Measurements from ENCODE around the gene SLC2A13. TPM values are rescaled to one million over a fixed set of nuclear protein-coding genes. Genes with fewer than 3 reads are reported as not detected.

The SLC2A13 gene
- total and polyA plus RNA-seq, 10 of the 15 experiments (the other 5 are each of a cell fraction or from before 2014, with no cell fraction given) = 0.05 to 3.7 (median 0.25) TPM

DNA sequence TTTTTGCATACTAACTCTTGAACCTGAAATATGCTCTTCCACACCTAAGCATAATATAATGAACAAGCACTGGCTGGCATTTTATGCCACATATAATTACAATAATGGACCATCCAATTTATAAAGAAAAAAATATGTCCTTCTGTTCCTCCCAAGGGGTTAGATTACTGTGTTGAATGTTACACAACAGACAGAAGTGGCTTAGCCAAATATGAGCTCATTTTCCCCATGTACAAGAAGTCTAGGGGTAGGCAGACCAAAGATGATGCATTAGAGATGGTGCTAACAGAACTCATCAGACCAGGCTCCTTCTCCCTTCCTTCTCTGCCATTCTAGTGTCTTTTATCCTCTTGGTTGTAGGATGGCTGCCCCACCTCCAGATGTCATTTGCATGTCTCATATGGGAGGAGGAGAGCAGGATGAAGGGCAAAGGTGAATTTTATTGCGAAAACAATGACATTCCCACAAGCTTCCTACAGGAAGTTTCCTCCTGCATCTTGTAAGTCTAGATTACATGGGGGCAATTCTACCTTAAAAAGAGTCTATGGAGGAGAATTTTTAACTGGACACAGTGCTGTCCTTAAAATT, 43.9 kb upstream of the SLC2A13 start:
- H3K27ac ChIP-seq (ENCODE audit: control insufficient read depth, insufficient read depth) = no peak overlapping the region
- no peaks in the 10 kb centered on the region; the same call in 1 of the 2 replicates for H4K20me1 ChIP-seq (ENCODE audit: control insufficient read depth, insufficient read depth)
- no peaks in the 10 kb centered on the region for H3K36me3 ChIP-seq (ENCODE audit: control insufficient read depth in 2 of 2, insufficient read depth in 2 of 2, low read length in 1 of 2)
- no peak overlapping the region for H2AFZ ChIP-seq (ENCODE audit: control insufficient read depth, low read depth, low read length)
- H3K4me3 ChIP-seq = no peak overlapping the region
- POLR2A ChIA-PET = no interaction called here
- in situ Hi-C loops (cut with MboI) (loop anchor here (5.0 kb wide), 1 partner anchor 163 kb away; no protein-coding TSS in a partner anchor), intact Hi-C loops (cut with micrococcal nuclease; ENCODE audit: unreplicated experiment) (loop anchor here (5.0 kb wide), 1 partner anchor 228 kb away; no protein-coding TSS in a partner anchor)
- BruUV-seq (replicated peaks) = no TSS peak
- CTCF ChIA-PET = interaction anchor here (0.6 to 3.2 kb wide), 6 partner anchors 12 to 163 kb away, joined by 3 to 13 read pairs (median 3); no protein-coding TSS in a partner anchor
- DNase-seq (ENCODE audit: low read depth, low spot score) = no peak
- no peak for FAIRE-seq
- ATAC-seq = no peak
- H3K79me2 ChIP-seq (ENCODE audit: control insufficient read depth, insufficient read depth, low read length) = no peaks in the 10 kb centered on the region
- no peaks in the 10 kb centered on the region for H3K9me3 ChIP-seq (replicated peaks; ENCODE audit: control insufficient read depth, insufficient read depth, low read length)
- no peaks in the 10 kb centered on the region for H3K4me1 ChIP-seq (ENCODE audit: control insufficient read depth, insufficient read depth, low read length)
- SMC1A ChIA-PET (ENCODE audit: uncharacterized antibody, unreplicated experiment) = interaction anchor here (0.8 to 3.7 kb wide), 5 partner anchors 19 to 171 kb away, joined by 3 to 36 read pairs (median 3); no protein-coding TSS in a partner anchor
- H3K9ac ChIP-seq (ENCODE audit: control insufficient read depth, insufficient read depth, low read length) = no peak overlapping the region
- no peaks in the 10 kb centered on the region for H3K27me3 ChIP-seq (replicated peaks in 1 of 2; ENCODE audit: control insufficient read depth in 2 of 2, insufficient read depth in 2 of 2, low read length in 1 of 2)
- H3K4me2 ChIP-seq (ENCODE audit: control insufficient read depth, insufficient read depth) = no peak overlapping the region
- TF ChIP-seq EGR1 (IDR thresholded peaks at IDR 0.05; ENCODE audit: borderline replicate concordance in 1 of 2, low read depth in 2 of 2, low read length in 2 of 2) (no peak), RELA (IDR thresholded peaks at IDR 0.05; ENCODE audit: borderline replicate concordance, partially characterized antibody) (no peak), SIX5 (IDR thresholded peaks at IDR 0.05; ENCODE audit: low read depth, low read length, severe bottlenecking) (no peak), PAX5 (IDR thresholded peaks at IDR 0.05; ENCODE audit: borderline replicate concordance, low read depth, low read length) (no peak), ATF2 (IDR thresholded peaks at IDR 0.05; ENCODE audit: low read length) (no peak), ZNF24 (IDR thresholded peaks at IDR 0.05) (no peak), RCOR1 (conservative IDR thresholded peaks at IDR 0.05; ENCODE audit: low read depth, low read length) (no peak), MTA3 (IDR thresholded peaks at IDR 0.05; ENCODE audit: borderline replicate concordance, low read length) (no peak), HCFC1 (IDR thresholded peaks at IDR 0.05; ENCODE audit: low read length) (no peak), NR2C2 (IDR thresholded peaks at IDR 0.05; ENCODE audit: borderline replicate concordance, control insufficient read depth, insufficient read length, low read depth) (no peak), EP300 (IDR thresholded peaks at IDR 0.05; ENCODE audit: borderline replicate concordance in 1 of 2, control insufficient read depth in 1 of 2, low read depth in 2 of 2, low read length in 2 of 2) (no peak), CBFB (IDR thresholded peaks at IDR 0.05; ENCODE audit: low read depth) (no peak), ZNF384 (IDR thresholded peaks at IDR 0.05; ENCODE audit: borderline replicate concordance, low read depth, low read length) (no peak), MYB (IDR thresholded peaks at IDR 0.05; ENCODE audit: borderline replicate concordance, low read depth, low read length) (no peak), RBBP5 (conservative IDR thresholded peaks at IDR 0.05) (no peak), POLR2AphosphoS5 (IDR thresholded peaks at IDR 0.05; ENCODE audit: low read length) (no peak)
- TF ChIP-seq, protein P1, sequence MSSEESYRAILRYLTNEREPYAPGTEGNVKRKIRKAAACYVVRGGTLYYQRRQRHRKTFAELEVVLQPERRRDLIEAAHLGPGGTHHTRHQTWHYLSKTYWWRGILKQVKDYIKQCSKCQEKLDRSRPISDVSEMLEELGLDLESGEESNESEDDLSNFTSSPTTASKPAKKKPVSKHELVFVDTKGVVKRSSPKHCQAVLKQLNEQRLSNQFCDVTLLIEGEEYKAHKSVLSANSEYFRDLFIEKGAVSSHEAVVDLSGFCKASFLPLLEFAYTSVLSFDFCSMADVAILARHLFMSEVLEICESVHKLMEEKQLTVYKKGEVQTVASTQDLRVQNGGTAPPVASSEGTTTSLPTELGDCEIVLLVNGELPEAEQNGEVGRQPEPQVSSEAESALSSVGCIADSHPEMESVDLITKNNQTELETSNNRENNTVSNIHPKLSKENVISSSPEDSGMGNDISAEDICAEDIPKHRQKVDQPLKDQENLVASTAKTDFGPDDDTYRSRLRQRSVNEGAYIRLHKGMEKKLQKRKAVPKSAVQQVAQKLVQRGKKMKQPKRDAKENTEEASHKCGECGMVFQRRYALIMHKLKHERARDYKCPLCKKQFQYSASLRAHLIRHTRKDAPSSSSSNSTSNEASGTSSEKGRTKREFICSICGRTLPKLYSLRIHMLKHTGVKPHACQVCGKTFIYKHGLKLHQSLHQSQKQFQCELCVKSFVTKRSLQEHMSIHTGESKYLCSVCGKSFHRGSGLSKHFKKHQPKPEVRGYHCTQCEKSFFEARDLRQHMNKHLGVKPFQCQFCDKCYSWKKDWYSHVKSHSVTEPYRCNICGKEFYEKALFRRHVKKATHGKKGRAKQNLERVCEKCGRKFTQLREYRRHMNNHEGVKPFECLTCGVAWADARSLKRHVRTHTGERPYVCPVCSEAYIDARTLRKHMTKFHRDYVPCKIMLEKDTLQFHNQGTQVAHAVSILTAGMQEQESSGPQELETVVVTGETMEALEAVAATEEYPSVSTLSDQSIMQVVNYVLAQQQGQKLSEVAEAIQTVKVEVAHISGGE (CRISPR knock-in tag; IDR thresholded peaks at IDR 0.05) = no peak
- RAD21 ChIA-PET (ENCODE audit: unreplicated experiment) = interaction anchor here (1.1 to 8.7 kb wide), 2 partner anchors 17 to 164 kb away, joined by 3 to 72 read pairs; no protein-coding TSS in a partner anchor
- WGBS (ENCODE audit: insufficient coverage, insufficient replicate concordance, low lambda C conversion rate, missing lambda C conversion rate) = 90% methylated on average over 1 of the region's 1 CpG

Data from GM12878 (cell line).